HCT116 (cell line): Measurements from ENCODE around the gene COX5B. TPM values are rescaled to one million over a fixed set of nuclear protein-coding genes. Genes with fewer than 3 reads are reported as not detected.
A peak's percentile ranks its signal among the peaks of the same experiment; 100 is the strongest.

Experiments
- ATAC-seq: fragments of 200-7000 bp; cut with Tn5 transposase; 2 replicates; pipeline ENCODE4 v1.9.1; 2020; ENCODE audit warnings: mild to moderate bottlenecking, moderate library complexity
- BruUV-seq: library from RNA; stranded (reverse); fragments of 400-500 nt; replicated peaks from 2 replicates; lab custom pipeline; 2021; lab: Mats Ljungman, UMichigan
- CTCF ChIA-PET: fragments of 300-600 bp; sonication (Branson Sonifier 250); formaldehyde crosslinking; loops from one replicate; lab custom pipeline; 2021; ENCODE audit warnings: antibody characterized with exemption; lab: Charles Lee
- POLR2A ChIA-PET: fragments of 300-600, 350-600 bp; sonication (Branson Sonifier 250); formaldehyde crosslinking; loops from one replicate; lab custom pipeline; 2021; ENCODE audit warnings: antibody characterized with exemption; lab: Charles Lee
- RAD21 ChIA-PET, 2 experiments: fragments of 300-600 bp; sonication (Branson Sonifier 250); formaldehyde crosslinking; loops; one replicate each; lab custom pipeline; 2023; ENCODE audit warnings: low total read pairs in 2 of 2; ENCODE audit not compliant: uncharacterized antibody in 2 of 2, unreplicated experiment in 2 of 2, low non-redundant PET in 1 of 2; lab: Charles Lee
- DNase-seq: peaks from one replicate; pipeline ENCODE4 v3.0.0-alpha.2; 2010; ENCODE audit warnings: low read depth, low spot score
- H2AFZ ChIP-seq: fragments of 200-600 bp; shearing (Covaris generic), sonication (generic); 2 replicates; pipeline ENCODE4 v1.6.1; 2017; ENCODE audit warnings: low read depth, mixed run types, mixed read lengths, antibody characterized with exemption, low read length; ENCODE audit not compliant: poor library complexity, severe bottlenecking
- H3K27ac ChIP-seq: 2 replicates; pipeline ENCODE4 v1.5.1; 2012; ENCODE audit warnings: low read depth, low read length
- H3K27me3 ChIP-seq: fragments of 200-600 bp; sonication (generic); 2 replicates; pipeline ENCODE4 v1.6.1; 2016; ENCODE audit warnings: mixed run types, low read length, mixed read lengths; ENCODE audit not compliant: insufficient read depth
- H3K36me3 ChIP-seq, 2 experiments: fragments of 200-500 bp in 1 of 2; fragments of 200-600 bp in 1 of 2; sonication (Bioruptor generic) in 1 of 2; sonication (generic) in 1 of 2; 2 replicates each; pipeline versions ENCODE4 v1.5.1 to v1.6.1; 2014 to 2016; ENCODE audit warnings: low read length in 2 of 2, inconsistent platforms in 1 of 2, mixed read lengths in 1 of 2, mixed run types in 1 of 2; ENCODE audit not compliant: insufficient read depth in 2 of 2, control insufficient read depth in 1 of 2
- H3K4me1 ChIP-seq, 2 experiments: fragments of 200-600 bp in 1 of 2; sonication (generic) in 1 of 2; 2 replicates each; pipeline versions ENCODE4 v1.5.1 to v1.6.1; 2012 to 2017; ENCODE audit warnings: low read length in 2 of 2, inconsistent platforms in 1 of 2, mild to moderate bottlenecking in 1 of 2, mixed read lengths in 1 of 2, mixed run types in 1 of 2, moderate library complexity in 1 of 2; ENCODE audit not compliant: insufficient read depth in 2 of 2, control insufficient read depth in 1 of 2
- H3K4me2 ChIP-seq: fragments of 200-600 bp; sonication (generic); 2 replicates; pipeline ENCODE4 v1.6.1; 2017; ENCODE audit warnings: mixed run types, low read length, mixed read lengths
- H3K4me3 ChIP-seq, 2 experiments: fragments of 200-600 bp in 1 of 2; sonication (generic) in 1 of 2; replicated peaks in 1 of 2; 2 replicates each; pipeline ENCODE4 v1.5.1; 2011 to 2016; ENCODE audit warnings: low read length in 2 of 2, control low read depth in 1 of 2, low read depth in 1 of 2, mild to moderate bottlenecking in 1 of 2, mixed read lengths in 1 of 2, mixed run types in 1 of 2
- H3K79me2 ChIP-seq: fragments of 200-600 bp; sonication (generic); 2 replicates; pipeline ENCODE4 v1.6.1; 2017; ENCODE audit warnings: mild to moderate bottlenecking, mixed run types, low read length, moderate library complexity, mixed read lengths; ENCODE audit not compliant: insufficient read depth
- H3K9ac ChIP-seq: fragments of 200-600 bp; sonication (generic); 2 replicates; pipeline ENCODE4 v1.6.1; 2016; ENCODE audit warnings: low read length, mixed read lengths
- H3K9me2 ChIP-seq: fragments of 200-600 bp; sonication (generic), shearing (Covaris generic); 2 replicates; pipeline ENCODE4 v1.6.1; 2017; ENCODE audit warnings: mixed run types, mild to moderate bottlenecking, moderate library complexity; ENCODE audit not compliant: insufficient read depth
- H3K9me3 ChIP-seq, 2 experiments: fragments of 200-500 bp in 1 of 2; fragments of 200-600 bp in 1 of 2; sonication (Bioruptor generic) in 1 of 2; sonication (generic) in 1 of 2; 2 replicates each; pipeline ENCODE4 v1.6.1; 2014 to 2017; ENCODE audit warnings: low read length in 2 of 2, mixed read lengths in 2 of 2, inconsistent platforms in 1 of 2, low read depth in 1 of 2, mild to moderate bottlenecking in 1 of 2, mixed run types in 1 of 2, moderate library complexity in 1 of 2; ENCODE audit not compliant: control insufficient read depth in 1 of 2, insufficient read depth in 1 of 2
- H4K20me1 ChIP-seq: fragments of 200-600 bp; sonication (generic), shearing (Covaris generic); 2 replicates; pipeline ENCODE4 v1.6.1; 2017; ENCODE audit warnings: mixed run types, mild to moderate bottlenecking, moderate library complexity; ENCODE audit not compliant: insufficient read depth
- ATF3 ChIP-seq: IDR thresholded peaks from 2 replicates; pipeline ENCODE4 v1.6.1; 2012
- CBX3 ChIP-seq: IDR thresholded peaks from 2 replicates; pipeline ENCODE4 v1.6.1; 2012; ENCODE audit warnings: low read depth
- CEBPB ChIP-seq: IDR thresholded peaks from 2 replicates; pipeline ENCODE4 v1.6.1; 2012; ENCODE audit warnings: low read depth
- CTCF ChIP-seq, 3 experiments: fragments of 200-600 bp in 1 of 3; sonication (generic) in 1 of 3; IDR thresholded peaks in 2 of 3; conservative IDR thresholded peaks in 1 of 3; 2 replicates each; pipeline ENCODE4 v1.5.1; 2012 to 2017; ENCODE audit warnings: low read depth in 2 of 3, low read length in 2 of 3, antibody characterized with exemption in 1 of 3, borderline replicate concordance in 1 of 3, control low read depth in 1 of 3, mild to moderate bottlenecking in 1 of 3, mixed read lengths in 1 of 3, mixed run types in 1 of 3, moderate library complexity in 1 of 3; ENCODE audit not compliant: insufficient read depth in 1 of 3
- EGR1 ChIP-seq: IDR thresholded peaks from 2 replicates; pipeline ENCODE4 v1.6.1; 2012; ENCODE audit warnings: low read depth
- ELF1 ChIP-seq: IDR thresholded peaks from 2 replicates; pipeline ENCODE4 v1.6.1; 2012; ENCODE audit warnings: low read depth, borderline replicate concordance
- EZH2 ChIP-seq: fragments of 200-600 bp; sonication (generic); IDR thresholded peaks from 2 replicates; pipeline ENCODE4 v1.6.1; 2017; ENCODE audit warnings: antibody characterized with exemption, mixed run types
- FOSL1 ChIP-seq: IDR thresholded peaks from 2 replicates; pipeline ENCODE4 v1.6.1; 2012; ENCODE audit warnings: low read depth
- JUND ChIP-seq: IDR thresholded peaks from 2 replicates; pipeline ENCODE4 v1.6.1; 2012
- MAX ChIP-seq: IDR thresholded peaks from 2 replicates; pipeline ENCODE4 v1.6.1; 2012
- POLR2A ChIP-seq: IDR thresholded peaks from 2 replicates; pipeline ENCODE4 v1.7.0; 2011; ENCODE audit warnings: borderline replicate concordance; ENCODE audit not compliant: insufficient read depth, insufficient read length; ENCODE audit errors: extremely low read depth
- POLR2AphosphoS5 ChIP-seq: IDR thresholded peaks from 2 replicates; pipeline ENCODE4 v1.6.1; 2011; ENCODE audit warnings: mild to moderate bottlenecking, low read depth, low read length, moderate library complexity
- RAD21 ChIP-seq: IDR thresholded peaks from 2 replicates; pipeline ENCODE4 v1.6.1; 2012; ENCODE audit warnings: low read depth, mild to moderate bottlenecking
- SIN3A ChIP-seq: IDR thresholded peaks from 2 replicates; pipeline ENCODE4 v1.6.1; 2012; ENCODE audit warnings: low read depth
- SP1 ChIP-seq: IDR thresholded peaks from 2 replicates; pipeline ENCODE4 v1.6.1; 2012; ENCODE audit warnings: low read depth
- TCF7L2 ChIP-seq: IDR thresholded peaks from 2 replicates; pipeline ENCODE4 v1.7.0; 2011; ENCODE audit warnings: borderline replicate concordance, inconsistent platforms; ENCODE audit not compliant: insufficient read depth, insufficient read length; ENCODE audit errors: extremely low read depth
- YY1 ChIP-seq: IDR thresholded peaks from 2 replicates; pipeline ENCODE4 v1.6.1; 2011; ENCODE audit warnings: low read length, low read depth, moderate library complexity, mild to moderate bottlenecking; ENCODE audit not compliant: insufficient replicate concordance; ENCODE audit errors: extremely low read depth
- ZFX ChIP-seq: fragments of 450-650 bp; IDR thresholded peaks from 2 replicates; pipeline ENCODE4 v1.6.1; 2017
- ZNF274 ChIP-seq: fragments of 200-500 bp; sonication (Bioruptor generic); IDR thresholded peaks from 2 replicates; pipeline ENCODE4 v1.6.1; 2014; ENCODE audit warnings: mild to moderate bottlenecking, low read depth, low read length, inconsistent platforms
- intact Hi-C: fragments of 100-400 bp; cut with micrococcal nuclease; formaldehyde crosslinking; loops from 2 replicates; pipeline ENCODE4 v1.10.0; 2022
- total RNA-seq: library from RNA; stranded (reverse); gene quantifications from one replicate; pipeline ENCODE4 v1.2.1, GENCODE V29; 2021; ENCODE audit not compliant: unreplicated experiment

The COX5B gene
- total RNA-seq, 1 experiment from 2014 or later = 283 TPM

- Histone ChIP-seq H2AFZ (no peak overlapping the region), H3K79me2 (no peaks in the 10 kb centered on the region), H3K27me3 (no peaks in the 10 kb centered on the region), H3K4me1 (peaks cover 0 to 8% of the 10 kb centered on the region in 2 experiments; a peak in 1 of 4 replicates), H3K27ac (no peak overlapping the region), H3K9me2 (no peaks in the 10 kb centered on the region), H3K9ac (no peak overlapping the region), H3K4me2 (peak overlapping the region; percentile 33), H4K20me1 (no peaks in the 10 kb centered on the region), H3K9me3 (no peaks in the 10 kb centered on the region)
- DNase-seq = no peak
- BruUV-seq = no TSS peak
- ChIA-PET RAD21 (no interaction called here), CTCF (no interaction called here)
- ATAC-seq = no peak
- intact Hi-C loops = no loop called here
- TF ChIP-seq ZNF274 = no peak
- no peak for TF ChIP-seq FOSL1
- TF ChIP-seq POLR2A = no peak
- no peak for TF ChIP-seq SP1
- no peak for TF ChIP-seq RAD21
- TF ChIP-seq CEBPB = no peak
- TF ChIP-seq ELF1 = no peak
- no peak for TF ChIP-seq ATF3
- no peak for TF ChIP-seq JUND
- no peak for TF ChIP-seq EGR1
- TF ChIP-seq MAX = no peak
- TF ChIP-seq ZFX = no peak
- TF ChIP-seq, all 23 proteins: peak for 0
- Histone ChIP-seq H3K4me3 (no peak overlapping the region), H3K36me3 (no peaks in the 10 kb centered on the region)
- POLR2A ChIA-PET = no interaction called here
Observed at GRCh38 chr2:97688062-97688827, 42.4 kb downstream of the COX5B start.

GRCh38 chr2:97691166-97691565 lies 45.3 kb downstream of the COX5B start:
- H3K4me2 ChIP-seq = no peak overlapping the region
- POLR2A ChIA-PET = no interaction called here
- no peaks in the 10 kb centered on the region for H3K9me2 ChIP-seq
- H3K4me3 ChIP-seq = no peak overlapping the region
- H3K27me3 ChIP-seq = no peaks in the 10 kb centered on the region
- no peaks in the 10 kb centered on the region for H3K36me3 ChIP-seq
- intact Hi-C loops = no loop called here
- CTCF ChIA-PET = interaction anchor here (1.0 to 1.3 kb wide), 2 partner anchors 9 to 100 kb away, joined by 3 to 4 read pairs; no protein-coding TSS in a partner anchor
- peaks cover 0 to 8% of the 10 kb centered on the region in 2 experiments; a peak in 1 of 4 replicates for H3K4me1 ChIP-seq
- BruUV-seq = no TSS peak
- no peaks in the 10 kb centered on the region for H4K20me1 ChIP-seq
- no peak overlapping the region for H3K27ac ChIP-seq
- no peaks in the 10 kb centered on the region for H3K9me3 ChIP-seq
- RAD21 ChIA-PET = no interaction called here
- no peaks in the 10 kb centered on the region for H3K79me2 ChIP-seq
- H3K9ac ChIP-seq = no peak overlapping the region
- ATAC-seq = no peak
- H2AFZ ChIP-seq = no peak overlapping the region
- no peak for DNase-seq
- TF ChIP-seq POLR2AphosphoS5 (no peak), EZH2 (no peak), CBX3 (no peak), SIN3A (no peak), ATF3 (no peak), YY1 (no peak), FOSL1 (no peak), SP1 (no peak), CTCF (IDR thresholded peaks at IDR 0.05 in 2 of 3, conservative IDR thresholded peaks at IDR 0.05 in 1 of 3; ENCODE audit: borderline replicate concordance in 1 of 3, insufficient read depth in 1 of 3, low read depth in 2 of 3, low read length in 2 of 3) (no peak), TCF7L2 (no peak), ZFX (no peak), MAX (no peak), ELF1 (no peak)
